Neutrophil (primary cell): ENCODE results near the gene PAXIP1.
"Not testable (repeated sequence)": the region's sequence is repeated elsewhere in the genome, so short reads cannot be mapped to it uniquely, and the experiment has no call there.

Source experiments
- H3K27ac ChIP-seq: fragments of 200-600 bp; sonication (generic); 2 replicates; pipeline ENCODE4 v1.5.1; 2016; ENCODE audit warnings: mild to moderate bottlenecking, moderate library complexity
- H3K27me3 ChIP-seq: fragments of 200-600 bp; sonication (generic); 2 replicates; pipeline ENCODE4 v1.6.0; 2016; ENCODE audit warnings: mild to moderate bottlenecking
- H3K36me3 ChIP-seq: fragments of 200-600 bp; sonication (generic); 2 replicates; pipeline ENCODE4 v1.5.1; 2017
- H3K4me1 ChIP-seq, 2 experiments: fragments of 200-600 bp in 1 of 2; sonication (generic) in 1 of 2; 1 replicate in 1 of 2; 2 replicates in 1 of 2; pipeline versions ENCODE4 v1.5.1 to v1.6.1; 2013 to 2016; ENCODE audit warnings: low read depth in 1 of 2, low read length in 1 of 2, mild to moderate bottlenecking in 1 of 2, moderate library complexity in 1 of 2; ENCODE audit not compliant: control insufficient read depth in 1 of 2, insufficient read depth in 1 of 2
- H3K4me3 ChIP-seq, 2 experiments: fragments of 200-600 bp in 1 of 2; sonication (generic) in 1 of 2; 1 replicate in 1 of 2; 2 replicates in 1 of 2; pipeline ENCODE4 v1.5.1; 2013 to 2016; ENCODE audit warnings: low read depth in 1 of 2, low read length in 1 of 2, mild to moderate bottlenecking in 1 of 2, moderate library complexity in 1 of 2
- H3K9me3 ChIP-seq: fragments of 200-600 bp; sonication (generic); 2 replicates; pipeline ENCODE4 v1.5.1; 2016
- TF ChIP-seq, protein P1 (sequence below): fragments of 200-600 bp; sonication (generic); IDR thresholded peaks from 2 replicates; pipeline ENCODE4 v1.5.1; 2016; ENCODE audit warnings: antibody characterized with exemption

PAXIP1 gene

DNA sequence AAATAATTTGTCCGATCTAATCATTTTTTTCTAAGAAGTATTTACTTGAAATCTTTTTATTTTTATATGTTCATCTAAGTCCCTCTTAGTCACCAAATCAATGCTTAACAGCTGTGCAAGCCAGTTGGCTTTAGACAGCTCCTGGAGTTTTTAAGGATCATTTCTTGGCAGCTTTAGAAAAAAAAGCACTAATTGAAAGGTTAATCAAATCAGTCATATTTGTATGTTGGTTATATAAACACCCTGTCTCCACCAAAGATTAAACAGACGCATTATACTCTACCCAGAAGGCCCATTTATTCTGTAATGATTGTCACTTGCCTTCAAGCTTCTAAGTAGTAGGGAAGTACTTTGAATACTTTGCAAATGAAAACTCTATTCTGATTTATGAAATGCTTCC, 60.2 kb downstream of the PAXIP1 start:
- Histone ChIP-seq H3K36me3 (peaks cover 52% of the 10 kb centered on the region), H3K4me1 (peaks cover 4% of the 10 kb centered on the region in 2 experiments), H3K4me3 (no peak overlapping the region), H3K27me3 (no peaks in the 10 kb centered on the region), H3K9me3 (no peaks in the 10 kb centered on the region), H3K27ac (no peak overlapping the region)
- TF ChIP-seq, protein P1, sequence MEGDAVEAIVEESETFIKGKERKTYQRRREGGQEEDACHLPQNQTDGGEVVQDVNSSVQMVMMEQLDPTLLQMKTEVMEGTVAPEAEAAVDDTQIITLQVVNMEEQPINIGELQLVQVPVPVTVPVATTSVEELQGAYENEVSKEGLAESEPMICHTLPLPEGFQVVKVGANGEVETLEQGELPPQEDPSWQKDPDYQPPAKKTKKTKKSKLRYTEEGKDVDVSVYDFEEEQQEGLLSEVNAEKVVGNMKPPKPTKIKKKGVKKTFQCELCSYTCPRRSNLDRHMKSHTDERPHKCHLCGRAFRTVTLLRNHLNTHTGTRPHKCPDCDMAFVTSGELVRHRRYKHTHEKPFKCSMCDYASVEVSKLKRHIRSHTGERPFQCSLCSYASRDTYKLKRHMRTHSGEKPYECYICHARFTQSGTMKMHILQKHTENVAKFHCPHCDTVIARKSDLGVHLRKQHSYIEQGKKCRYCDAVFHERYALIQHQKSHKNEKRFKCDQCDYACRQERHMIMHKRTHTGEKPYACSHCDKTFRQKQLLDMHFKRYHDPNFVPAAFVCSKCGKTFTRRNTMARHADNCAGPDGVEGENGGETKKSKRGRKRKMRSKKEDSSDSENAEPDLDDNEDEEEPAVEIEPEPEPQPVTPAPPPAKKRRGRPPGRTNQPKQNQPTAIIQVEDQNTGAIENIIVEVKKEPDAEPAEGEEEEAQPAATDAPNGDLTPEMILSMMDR, result no peak

DNA sequence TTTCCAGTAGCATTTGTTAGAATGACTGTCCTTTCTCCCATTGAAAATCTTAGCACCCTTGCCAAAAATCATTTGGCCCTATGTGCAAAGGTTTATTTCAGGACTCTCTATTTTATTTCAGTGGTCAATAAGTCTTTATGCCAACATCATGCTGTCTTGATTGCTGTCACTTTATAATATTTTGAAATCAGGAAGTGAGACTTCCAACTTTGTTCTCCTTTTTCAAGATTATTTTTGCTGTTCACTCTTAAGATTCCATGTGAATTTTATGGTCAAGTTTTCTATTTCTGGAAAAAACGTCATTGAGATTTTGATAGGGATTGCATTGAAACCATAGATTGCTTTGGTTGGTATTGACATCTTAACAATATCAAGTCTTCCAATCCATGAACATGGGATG, 65.1 kb downstream of the PAXIP1 start:
- Histone ChIP-seq H3K4me1 (peaks cover 5 to 6% of the 10 kb centered on the region in 2 experiments), H3K27me3 (no peaks in the 10 kb centered on the region), H3K9me3 (peaks cover 8% of the 10 kb centered on the region), H3K36me3 (peaks cover 5% of the 10 kb centered on the region), H3K27ac (no peak overlapping the region), H3K4me3 (no peak overlapping the region)
- TF ChIP-seq, protein P1, result no peak

DNA sequence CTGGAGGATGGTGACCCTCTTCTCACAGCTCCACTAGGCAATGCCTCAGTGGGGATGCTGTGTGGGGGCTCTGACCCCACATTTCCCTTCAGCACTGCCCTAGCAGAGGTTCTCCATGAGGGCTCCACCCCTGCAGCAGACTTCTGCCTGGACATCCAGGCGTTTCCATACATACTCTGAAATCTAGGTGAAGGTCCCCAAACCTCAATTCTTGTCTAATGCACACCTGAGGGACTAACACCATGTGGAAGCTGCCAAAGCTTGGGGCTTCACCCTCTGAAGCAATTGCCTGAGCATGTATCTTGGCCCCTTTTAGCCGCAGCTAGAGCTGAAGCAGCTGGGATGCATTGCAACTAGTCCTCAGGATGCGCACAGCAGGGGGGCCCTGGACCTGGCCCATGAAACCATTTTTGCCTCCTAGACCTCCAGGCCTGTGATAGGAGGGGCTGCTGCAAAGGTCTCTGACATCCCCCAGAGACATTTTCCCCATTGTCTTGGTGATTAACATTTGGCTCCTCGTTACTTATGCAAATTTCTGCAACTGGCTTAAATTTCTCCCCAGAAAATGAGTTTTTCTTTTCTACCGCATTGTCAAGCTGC, 68.5 kb downstream of the PAXIP1 start:
- not testable (repeated sequence) for H3K27ac ChIP-seq, H3K4me1 ChIP-seq, H3K9me3 ChIP-seq, H3K27me3 ChIP-seq, H3K36me3 ChIP-seq, H3K4me3 ChIP-seq

DNA sequence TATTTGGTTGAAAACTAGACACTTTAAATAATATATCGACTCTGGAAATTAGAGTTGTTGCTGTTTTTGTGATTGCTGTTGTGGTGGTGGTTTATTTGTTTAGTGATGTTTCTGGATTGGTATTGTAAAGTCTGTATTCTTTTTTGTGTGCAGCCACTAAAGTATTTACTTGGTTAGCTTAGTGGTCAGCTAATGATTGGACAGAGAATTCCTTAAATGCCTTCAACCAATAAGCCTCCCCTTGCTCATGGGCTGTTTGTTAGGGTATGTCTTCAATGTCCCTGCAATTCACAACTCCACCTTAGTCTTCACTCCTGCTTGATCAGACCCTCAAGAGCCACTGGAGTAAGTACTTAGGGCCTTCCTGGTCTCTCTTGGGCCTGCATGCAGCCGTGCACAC, 71.0 kb downstream of the PAXIP1 start:
- TF ChIP-seq, protein P1, result no peak
- Histone ChIP-seq H3K36me3 (no peaks in the 10 kb centered on the region), H3K4me3 (no peak overlapping the region), H3K9me3 (peaks cover 8% of the 10 kb centered on the region), H3K27ac (no peak overlapping the region), H3K27me3 (no peaks in the 10 kb centered on the region), H3K4me1 (peaks cover 10 to 16% of the 10 kb centered on the region in 2 experiments)

DNA sequence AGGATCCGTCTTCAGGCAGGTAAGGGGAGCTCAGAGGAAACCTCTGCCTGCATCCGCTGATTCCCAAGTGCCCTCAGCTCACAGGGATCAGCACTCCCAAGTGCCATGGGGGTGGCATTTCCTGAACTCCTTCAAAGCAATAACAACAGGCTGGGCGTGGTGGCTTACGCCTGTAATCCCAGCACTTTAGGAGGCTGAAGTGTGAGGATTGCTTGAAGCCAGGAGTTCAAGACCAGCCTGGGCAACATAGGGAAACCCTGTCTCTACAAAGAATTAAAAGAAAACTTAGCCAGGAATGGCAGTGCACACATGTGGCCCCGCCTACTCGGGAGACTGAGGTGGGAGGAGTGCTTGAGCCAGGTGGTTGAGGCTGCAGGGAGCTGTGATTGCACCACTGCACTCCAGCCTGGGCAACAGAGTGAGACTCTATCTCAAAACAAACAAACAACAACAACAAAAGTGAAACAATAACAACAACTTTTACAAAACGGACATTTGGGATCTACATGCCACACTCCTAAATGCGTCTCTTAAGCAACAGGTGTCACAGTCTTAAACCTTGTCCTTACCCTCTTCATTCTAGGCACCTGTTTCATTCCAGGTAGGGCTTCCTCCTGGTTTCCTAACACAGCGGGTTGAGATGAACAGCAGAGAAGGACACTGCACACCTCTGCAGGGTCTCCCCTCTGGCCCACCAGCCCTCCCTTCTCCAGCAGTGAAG, 73.8 kb downstream of the PAXIP1 start:
- TF ChIP-seq, protein P1, result no peak
- no peaks in the 10 kb centered on the region for H3K36me3 ChIP-seq
- H3K4me3 ChIP-seq, result peak overlapping the region; percentile 66 to 80
- peaks cover 24% of the 10 kb centered on the region for H3K27me3 ChIP-seq
- peaks cover 3% of the 10 kb centered on the region for H3K9me3 ChIP-seq
- peak overlapping the region; percentile 91 for H3K27ac ChIP-seq
- H3K4me1 ChIP-seq, result peaks cover 10 to 16% of the 10 kb centered on the region in 2 experiments
